OCI-LY3 (cell line): Measurements from ENCODE around the gene NDUFA12.

Experiments
- H2AFZ ChIP-seq: fragments of 200-600, 300-600 bp; shearing (Covaris generic); 2 replicates; pipeline ENCODE4 v1.6.0; 2014; ENCODE audit warnings: antibody characterized with exemption, low read depth, low read length
- H3K27ac ChIP-seq: fragments of 200-600, 300-600 bp; sonication (generic); 2 replicates; pipeline ENCODE4 v1.5.1; 2014; ENCODE audit warnings: mild to moderate bottlenecking, low read length, moderate library complexity, mixed read lengths
- H3K27me3 ChIP-seq: fragments of 200-600, 300-600 bp; sonication (generic); 2 replicates; pipeline ENCODE4 v1.6.1; 2014; ENCODE audit warnings: low read depth, low read length, mixed read lengths
- H3K36me3 ChIP-seq: fragments of 200-600, 300-600 bp; sonication (generic); replicated peaks from 2 replicates; pipeline ENCODE3; 2014; ENCODE audit warnings: low read depth, low read length, mixed read lengths
- H3K4me1 ChIP-seq: fragments of 300-600, 200-600 bp; sonication (generic); 2 replicates; pipeline ENCODE4 v1.6.1; 2014; ENCODE audit warnings: low read length, mixed read lengths
- H3K4me2 ChIP-seq: fragments of 200-600, 300-600 bp; sonication (generic); 2 replicates; pipeline ENCODE4 v1.6.1; 2014; ENCODE audit warnings: low read length, mixed read lengths
- H3K4me3 ChIP-seq: fragments of 300-600, 200-600 bp; sonication (generic); 2 replicates; pipeline ENCODE4 v1.5.1; 2014; ENCODE audit warnings: antibody characterized with exemption, mild to moderate bottlenecking, low read length, moderate library complexity
- H3K79me2 ChIP-seq: fragments of 300-600, 200-600 bp; shearing (Covaris generic); 2 replicates; pipeline ENCODE4 v1.6.1; 2014; ENCODE audit warnings: mild to moderate bottlenecking, low read length, mixed read lengths
- H3K9ac ChIP-seq: fragments of 300-600, 200-600 bp; shearing (Covaris generic); 2 replicates; pipeline ENCODE4 v1.6.0; 2014; ENCODE audit warnings: mild to moderate bottlenecking, low read length, moderate library complexity
- H3K9me3 ChIP-seq: fragments of 200-600, 300-600 bp; shearing (Covaris generic); 2 replicates; pipeline ENCODE4 v1.6.1; 2014; ENCODE audit warnings: low read length, mixed read lengths; ENCODE audit not compliant: insufficient read depth
- H4K20me1 ChIP-seq: fragments of 200-600, 300-600 bp; sonication (generic); 2 replicates; pipeline ENCODE4 v1.6.1; 2016; ENCODE audit warnings: low read length, mixed read lengths; ENCODE audit not compliant: insufficient read depth
- EZH2phosphoT487 ChIP-seq: fragments of 200-600 bp; shearing (Covaris generic); IDR thresholded peaks from 2 replicates; pipeline ENCODE4 v1.6.1; 2018; ENCODE audit warnings: antibody characterized with exemption, mixed run types, low read depth
- TF ChIP-seq, protein P1 (sequence below): fragments of 200-600, 300-600 bp; sonication (generic); IDR thresholded peaks from 2 replicates; pipeline ENCODE4 v1.5.1; 2014; ENCODE audit warnings: antibody characterized with exemption, low read length, low read depth

Gene NDUFA12

DNA sequence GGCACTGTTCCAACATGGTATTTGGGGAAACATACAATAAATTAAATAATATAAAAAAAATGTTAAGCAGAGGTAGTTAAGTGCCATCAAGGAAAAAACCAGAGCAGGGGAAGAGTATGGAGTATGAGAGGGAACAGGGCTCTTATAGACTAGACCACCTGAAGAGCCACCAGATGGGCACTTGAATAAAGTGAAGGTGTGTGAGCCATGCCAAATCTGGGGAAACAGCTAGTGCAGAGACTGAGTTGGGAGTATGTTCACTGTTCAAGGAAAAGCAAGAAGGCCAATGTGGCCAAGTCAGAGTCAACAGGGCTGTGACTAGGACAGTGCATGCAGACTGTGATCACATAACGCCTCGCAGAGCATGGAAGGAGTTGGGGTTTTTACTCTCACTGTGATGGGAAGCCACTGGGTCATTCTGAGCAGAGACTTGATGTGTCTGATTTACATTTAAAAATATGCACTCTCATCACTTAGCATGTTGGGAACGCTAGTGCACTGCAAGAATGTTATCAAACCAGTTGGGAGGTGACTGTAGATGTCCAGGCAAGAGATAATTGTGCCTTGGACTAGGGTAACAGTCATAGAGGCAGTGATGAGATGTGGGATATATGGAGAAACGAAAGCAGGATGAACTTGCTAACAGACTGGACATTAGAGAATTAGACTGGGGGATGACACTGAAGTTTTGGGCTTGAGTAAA lies 25.6 kb downstream of the NDUFA12 start:
- Histone ChIP-seq H3K9ac (no peak overlapping the region), H3K27me3 (no peaks in the 10 kb centered on the region), H3K79me2 (no peaks in the 10 kb centered on the region), H2AFZ (no peak overlapping the region), H3K9me3 (no peaks in the 10 kb centered on the region), H4K20me1 (no peaks in the 10 kb centered on the region), H3K36me3 (no peaks in the 10 kb centered on the region), H3K4me1 (no peaks in the 10 kb centered on the region), H3K4me2 (no peak overlapping the region), H3K4me3 (no peak overlapping the region), H3K27ac (no peak overlapping the region)
- TF ChIP-seq EZH2phosphoT487, result no peak
- TF ChIP-seq, protein P1, sequence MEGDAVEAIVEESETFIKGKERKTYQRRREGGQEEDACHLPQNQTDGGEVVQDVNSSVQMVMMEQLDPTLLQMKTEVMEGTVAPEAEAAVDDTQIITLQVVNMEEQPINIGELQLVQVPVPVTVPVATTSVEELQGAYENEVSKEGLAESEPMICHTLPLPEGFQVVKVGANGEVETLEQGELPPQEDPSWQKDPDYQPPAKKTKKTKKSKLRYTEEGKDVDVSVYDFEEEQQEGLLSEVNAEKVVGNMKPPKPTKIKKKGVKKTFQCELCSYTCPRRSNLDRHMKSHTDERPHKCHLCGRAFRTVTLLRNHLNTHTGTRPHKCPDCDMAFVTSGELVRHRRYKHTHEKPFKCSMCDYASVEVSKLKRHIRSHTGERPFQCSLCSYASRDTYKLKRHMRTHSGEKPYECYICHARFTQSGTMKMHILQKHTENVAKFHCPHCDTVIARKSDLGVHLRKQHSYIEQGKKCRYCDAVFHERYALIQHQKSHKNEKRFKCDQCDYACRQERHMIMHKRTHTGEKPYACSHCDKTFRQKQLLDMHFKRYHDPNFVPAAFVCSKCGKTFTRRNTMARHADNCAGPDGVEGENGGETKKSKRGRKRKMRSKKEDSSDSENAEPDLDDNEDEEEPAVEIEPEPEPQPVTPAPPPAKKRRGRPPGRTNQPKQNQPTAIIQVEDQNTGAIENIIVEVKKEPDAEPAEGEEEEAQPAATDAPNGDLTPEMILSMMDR, result no peak

DNA sequence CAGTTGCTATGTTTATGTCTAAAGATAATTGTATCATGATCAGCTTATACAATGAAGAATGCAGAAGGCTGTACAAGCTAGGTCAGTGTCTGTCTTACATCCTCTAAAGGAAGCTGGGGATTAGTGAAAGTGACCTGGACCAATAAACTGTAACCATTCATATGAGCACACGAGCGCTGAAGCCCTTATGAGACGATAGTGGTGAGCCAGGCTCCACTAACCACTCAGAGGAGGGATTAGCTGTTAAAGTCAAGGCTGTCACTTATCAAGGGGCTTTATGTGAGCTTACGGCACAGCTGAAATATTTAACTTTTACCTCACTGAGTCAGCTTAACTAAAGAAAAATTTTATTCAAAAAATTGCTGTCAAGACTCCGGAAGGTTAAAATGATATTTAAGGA lies 30.3 kb downstream of the NDUFA12 start:
- Histone ChIP-seq H3K27ac (no peak overlapping the region), H3K9ac (no peak overlapping the region), H2AFZ (no peak overlapping the region), H3K9me3 (no peaks in the 10 kb centered on the region), H3K4me1 (no peaks in the 10 kb centered on the region), H3K36me3 (peaks cover 11% of the 10 kb centered on the region), H4K20me1 (no peaks in the 10 kb centered on the region; the same call in 1 of the 2 replicates), H3K79me2 (no peaks in the 10 kb centered on the region), H3K27me3 (no peaks in the 10 kb centered on the region), H3K4me2 (no peak overlapping the region), H3K4me3 (no peak overlapping the region)
- TF ChIP-seq, protein P1, result no peak
- TF ChIP-seq EZH2phosphoT487, result no peak

DNA sequence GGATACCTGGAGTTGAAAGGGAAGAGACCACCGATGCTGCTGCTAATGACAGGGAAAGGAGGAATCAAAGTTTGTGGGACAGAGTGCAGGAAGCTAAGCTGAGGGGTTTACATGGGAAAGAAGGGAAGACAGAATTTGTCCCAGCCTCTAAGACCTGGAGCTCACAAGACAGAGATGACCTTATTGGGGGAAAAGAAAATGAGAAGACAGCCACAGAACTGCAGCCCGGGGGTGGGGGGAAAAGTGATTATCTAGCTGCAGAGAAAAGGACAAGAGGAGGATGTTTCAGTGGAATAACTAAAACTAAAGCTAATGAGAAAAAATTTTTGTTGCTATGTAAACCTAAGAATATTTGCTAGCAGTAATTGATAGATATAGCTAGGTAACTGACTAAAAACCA lies 30.7 kb downstream of the NDUFA12 start:
- H3K4me3 ChIP-seq, result no peak overlapping the region
- no peaks in the 10 kb centered on the region for H3K27me3 ChIP-seq
- no peak overlapping the region for H3K9ac ChIP-seq
- H3K4me1 ChIP-seq, result no peaks in the 10 kb centered on the region
- TF ChIP-seq, protein P1, result no peak
- TF ChIP-seq EZH2phosphoT487, result no peak
- H4K20me1 ChIP-seq, result no peaks in the 10 kb centered on the region; the same call in 1 of the 2 replicates
- peaks cover 11% of the 10 kb centered on the region for H3K36me3 ChIP-seq
- no peaks in the 10 kb centered on the region for H3K79me2 ChIP-seq
- no peak overlapping the region for H3K27ac ChIP-seq
- no peaks in the 10 kb centered on the region for H3K9me3 ChIP-seq
- H2AFZ ChIP-seq, result no peak overlapping the region
- no peak overlapping the region for H3K4me2 ChIP-seq

GRCh38 chr12:94971923-94972322 lies 31.6 kb downstream of the NDUFA12 start:
- no peak overlapping the region for H3K4me2 ChIP-seq
- H3K79me2 ChIP-seq, result no peaks in the 10 kb centered on the region
- H3K36me3 ChIP-seq, result peaks cover 11% of the 10 kb centered on the region
- no peak overlapping the region for H3K27ac ChIP-seq
- H3K4me1 ChIP-seq, result peaks cover 5% of the 10 kb centered on the region
- no peak overlapping the region for H2AFZ ChIP-seq
- no peak overlapping the region for H3K4me3 ChIP-seq
- H3K9me3 ChIP-seq, result no peaks in the 10 kb centered on the region
- TF ChIP-seq, protein P1, result no peak
- no peaks in the 10 kb centered on the region for H3K27me3 ChIP-seq
- H4K20me1 ChIP-seq, result no peaks in the 10 kb centered on the region; the same call in 1 of the 2 replicates
- H3K9ac ChIP-seq, result no peak overlapping the region
